GM19023 (cell line): ENCODE measurements around the gene CKAP4.

ENCODE experiments used
- ATAC-seq: cut with Tn5 transposase; IDR thresholded peaks from one replicate; pipeline ENCODE4 v1.9.1; 2021; ENCODE audit warnings: mild to moderate bottlenecking, moderate library complexity; ENCODE audit not compliant: unreplicated experiment

CKAP4 gene

DNA sequence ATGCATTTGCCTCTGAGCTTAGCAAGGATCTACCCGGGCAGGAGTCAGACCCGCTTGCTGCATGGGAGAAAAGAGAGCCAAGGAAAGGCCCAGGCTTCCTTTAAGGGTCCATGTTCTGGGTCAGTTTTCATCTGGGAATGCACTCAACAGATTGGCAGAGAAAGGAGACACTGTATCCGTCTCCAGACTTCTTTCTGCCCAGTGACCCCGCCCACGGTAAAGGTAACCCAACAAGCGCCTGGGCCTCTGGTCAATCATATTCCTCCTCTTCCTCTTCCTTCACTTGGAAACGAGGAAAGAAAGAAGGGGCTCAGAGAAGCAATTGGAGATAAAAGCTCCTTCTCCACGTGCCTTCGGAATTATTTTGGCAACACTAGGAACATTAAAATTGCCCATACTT, 27.6 kb upstream of the CKAP4 start:
- ATAC-seq, result no peak

DNA sequence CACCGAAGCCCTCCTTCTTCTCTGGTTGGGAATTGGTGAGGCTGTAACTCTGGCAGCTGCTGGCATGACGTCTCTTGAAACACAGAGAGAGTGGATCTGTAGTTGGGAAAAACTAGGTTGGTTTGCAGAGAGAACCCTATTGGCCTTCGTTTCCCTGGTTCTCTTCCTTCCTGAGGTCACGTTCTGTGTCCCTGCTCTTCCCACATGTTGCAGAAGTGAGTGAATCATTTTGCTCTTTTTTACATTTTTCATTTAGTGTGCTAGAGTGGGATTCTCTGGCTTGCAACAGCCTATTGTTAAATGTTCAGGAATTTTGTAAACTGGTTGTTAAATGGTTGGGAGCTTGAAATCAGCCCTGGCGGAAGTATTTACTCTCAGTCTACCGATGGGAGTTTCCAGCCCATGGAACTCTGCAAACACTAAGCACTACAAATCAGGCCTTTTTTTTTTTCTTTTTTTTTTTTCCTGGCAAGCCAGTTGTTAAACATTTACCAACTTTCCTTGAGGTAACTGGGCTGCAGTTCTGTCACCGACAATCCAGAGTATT, 26.8 kb upstream of the CKAP4 start:
- ATAC-seq, result no peak

DNA sequence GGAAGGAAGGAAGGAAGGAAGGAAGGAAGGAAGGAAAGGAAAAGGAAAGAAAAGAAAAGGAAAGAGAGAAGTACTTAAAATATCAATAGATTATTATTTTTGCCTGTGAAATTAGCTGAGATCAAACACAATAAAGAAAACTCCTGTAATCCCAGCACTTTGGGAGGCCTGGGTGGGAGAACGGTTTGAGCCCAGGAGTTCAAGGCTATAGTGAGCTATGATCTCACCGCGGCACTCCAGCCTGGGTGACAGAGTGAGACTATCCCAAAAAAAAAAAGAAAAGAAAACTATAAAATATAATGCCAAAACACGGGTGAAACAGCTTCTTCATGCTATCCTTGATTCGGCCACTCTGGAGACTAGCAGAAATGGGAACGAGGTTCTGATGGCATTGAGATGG, 26.2 kb upstream of the CKAP4 start:
- ATAC-seq, result no peak

DNA sequence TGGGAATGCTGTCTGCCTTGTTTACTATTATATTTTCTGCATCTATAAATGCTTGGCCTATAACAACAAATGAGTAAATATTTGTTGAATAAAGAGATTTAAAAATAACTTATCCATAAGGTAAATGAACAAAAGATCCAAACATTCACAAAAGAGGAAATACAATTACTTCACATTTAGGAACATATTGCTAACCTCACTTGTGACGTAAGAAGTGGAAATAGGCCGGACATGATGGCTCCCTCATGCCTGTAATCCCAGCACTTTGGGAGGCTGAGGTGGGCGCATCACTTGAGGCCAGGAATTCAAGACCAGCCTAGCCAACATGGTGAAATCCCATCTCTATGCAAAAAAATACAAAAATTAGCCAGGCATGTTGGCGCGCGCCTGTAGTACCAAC, 25.7 kb upstream of the CKAP4 start:
- ATAC-seq, result no peak

DNA sequence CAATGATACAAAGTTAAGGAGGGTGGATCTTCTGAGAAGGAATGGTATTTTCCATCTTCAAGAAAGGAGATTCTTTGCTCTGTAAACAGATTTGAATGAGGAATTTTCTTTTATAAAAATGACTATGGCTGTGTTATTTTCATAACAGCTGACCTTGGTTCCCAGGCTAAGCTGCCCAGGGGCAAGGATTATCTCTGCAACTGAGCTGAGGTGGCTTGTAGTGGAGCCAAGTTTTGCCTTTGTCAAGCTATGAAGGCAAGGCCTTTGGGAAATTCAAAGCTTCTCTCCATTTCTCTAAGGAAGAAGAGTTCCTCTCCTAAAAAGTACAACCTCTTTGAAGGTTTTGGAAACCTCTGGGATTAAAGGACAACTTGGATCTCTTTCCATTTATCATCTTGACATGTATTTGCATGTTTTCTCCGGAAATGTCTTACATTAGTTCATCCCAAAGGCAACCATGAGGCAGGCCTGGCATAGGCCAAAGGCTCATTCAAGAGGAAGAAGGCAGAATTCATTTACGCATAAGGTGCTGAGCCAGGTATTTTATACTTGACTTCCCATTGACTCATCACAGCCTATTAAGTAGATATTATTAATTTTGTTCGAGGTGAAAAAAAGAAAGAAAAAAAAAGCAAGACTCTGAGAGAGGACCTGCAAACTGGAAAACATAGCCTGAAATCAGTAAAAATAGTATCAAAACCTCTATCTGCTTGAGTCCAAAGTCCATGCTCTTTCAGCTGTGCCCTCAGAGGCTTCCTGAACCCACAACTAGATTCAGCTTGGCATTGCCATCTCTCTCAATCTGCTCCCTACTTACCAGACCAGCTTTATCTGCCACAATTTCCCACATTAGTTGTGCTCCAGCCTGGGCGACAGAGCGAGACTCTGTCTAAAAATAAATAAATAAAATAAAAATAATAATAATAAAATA, 24.0 kb upstream of the CKAP4 start:
- no peak for ATAC-seq

DNA sequence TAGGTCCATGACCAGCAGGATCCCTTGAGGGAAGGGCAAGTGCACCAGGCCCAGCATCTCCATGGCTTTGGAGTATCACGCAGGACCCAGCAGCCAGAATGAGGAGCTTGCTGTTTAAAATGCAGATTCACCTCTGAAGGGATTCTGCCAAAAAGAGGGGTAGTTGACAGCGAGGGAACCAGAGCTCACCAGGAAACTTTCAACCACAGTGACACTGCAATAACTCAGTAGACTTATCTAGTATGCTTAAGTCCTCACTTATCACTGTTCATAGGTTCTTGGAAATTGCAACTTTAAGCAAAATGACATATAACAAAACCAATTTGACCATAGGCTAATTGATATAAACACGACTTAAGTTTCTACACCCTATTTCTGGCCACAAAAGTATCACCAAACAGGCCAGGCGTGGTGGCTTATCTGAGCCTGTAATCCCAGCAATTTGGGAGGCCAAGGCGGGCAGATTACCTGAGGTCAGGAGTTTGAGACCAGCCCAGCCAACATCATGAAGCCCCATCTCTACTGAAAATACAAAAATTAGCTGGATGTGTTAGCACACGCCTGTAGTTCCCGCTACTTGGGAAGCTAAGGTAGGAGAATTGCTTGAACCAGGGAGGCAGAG, 21.4 kb upstream of the CKAP4 start:
- ATAC-seq, result no peak

DNA sequence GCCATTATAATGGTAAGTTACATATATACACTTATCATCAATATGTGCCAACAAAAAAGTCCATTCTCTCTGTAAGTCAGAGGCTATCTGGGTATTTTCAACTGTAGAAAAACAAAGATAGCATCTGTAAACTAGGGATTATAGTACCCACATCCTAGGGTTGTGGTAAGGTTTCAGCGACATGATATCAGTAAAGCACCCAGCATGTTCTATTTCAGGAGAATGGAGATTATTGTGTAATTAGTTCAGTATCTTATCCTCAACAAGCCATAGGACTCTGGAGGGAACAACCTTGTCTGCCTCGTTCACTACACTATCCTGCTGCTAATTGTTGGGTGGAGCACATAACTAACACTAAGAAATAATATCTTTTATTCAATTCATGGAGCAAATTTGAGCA, 19.7 kb upstream of the CKAP4 start:
- no peak for ATAC-seq

DNA sequence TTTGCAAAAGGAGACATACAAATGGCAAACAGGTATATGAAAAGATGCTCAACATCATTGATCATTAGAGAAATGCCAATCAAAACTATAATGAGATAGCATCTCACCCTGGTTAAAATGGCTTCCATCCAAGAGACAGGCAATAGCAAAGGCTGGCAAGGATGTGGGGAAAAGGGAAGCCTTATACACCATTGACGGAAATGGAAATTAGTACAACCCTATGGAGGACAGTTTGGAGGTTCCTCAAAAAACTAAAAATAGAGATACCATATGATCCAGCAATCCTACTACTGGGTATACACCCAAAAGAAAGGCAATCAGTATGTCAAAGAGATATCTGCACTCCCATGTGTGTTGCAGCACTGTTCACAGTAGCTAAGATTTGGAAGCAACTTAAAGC, 17.3 kb upstream of the CKAP4 start:
- no peak for ATAC-seq

DNA sequence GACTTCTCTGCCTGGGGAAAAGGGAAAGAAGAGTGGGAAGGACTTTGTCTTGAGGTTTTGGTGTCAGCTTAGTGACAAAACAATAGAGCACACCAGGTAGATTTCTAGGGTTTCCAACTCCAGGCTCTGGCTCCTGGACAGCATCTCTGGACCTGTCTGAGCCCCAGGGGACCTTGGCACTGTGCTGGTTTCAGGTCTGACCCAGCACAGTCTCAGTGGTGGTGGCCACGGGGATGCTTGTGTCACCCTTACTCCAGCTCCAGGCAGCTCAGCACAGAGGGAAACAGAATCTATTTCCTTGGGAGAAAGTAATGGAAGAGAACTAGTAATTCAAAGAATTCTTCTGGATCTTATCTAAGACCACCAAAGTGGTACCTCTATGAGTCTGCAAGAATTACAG, 11.1 kb upstream of the CKAP4 start:
- no peak for ATAC-seq

DNA sequence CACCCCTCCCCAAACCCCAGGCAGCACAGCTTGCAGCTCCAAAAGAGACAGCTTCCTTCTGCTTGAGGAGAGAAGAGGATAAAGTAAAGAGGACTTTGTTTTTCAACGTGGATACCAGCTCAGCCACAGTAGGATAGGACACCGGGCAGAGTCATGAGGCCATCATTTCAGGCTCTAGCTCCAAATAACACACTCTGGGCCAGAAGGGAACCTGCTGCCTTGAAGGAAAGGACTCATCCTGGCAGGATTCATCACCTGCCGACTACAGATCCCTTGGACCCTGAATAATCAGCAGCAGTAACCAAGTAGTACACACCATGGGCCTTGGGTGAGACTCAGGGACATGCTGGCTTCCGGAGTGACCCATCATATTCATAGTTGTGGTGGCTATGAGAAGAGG, 10.4 kb upstream of the CKAP4 start:
- ATAC-seq, result no peak

DNA sequence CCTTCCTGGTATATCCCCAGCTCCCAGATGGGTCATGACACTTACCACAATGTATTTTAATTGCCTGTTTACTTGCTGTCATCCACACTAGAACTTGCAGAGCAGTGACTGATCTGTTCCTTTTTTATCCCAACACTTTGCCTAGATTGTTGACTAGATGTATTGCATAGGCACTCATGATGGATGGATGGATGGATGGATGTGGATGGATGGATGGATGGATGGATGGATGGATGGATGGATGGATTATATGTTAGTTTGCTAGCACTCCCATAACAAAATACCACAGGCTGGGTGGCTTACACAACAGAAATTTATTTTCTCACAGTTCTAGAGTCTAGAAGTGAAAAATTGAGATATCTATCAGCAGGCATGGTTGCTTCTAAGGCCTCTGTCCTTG, 8.7 kb upstream of the CKAP4 start:
- ATAC-seq, result no peak

DNA sequence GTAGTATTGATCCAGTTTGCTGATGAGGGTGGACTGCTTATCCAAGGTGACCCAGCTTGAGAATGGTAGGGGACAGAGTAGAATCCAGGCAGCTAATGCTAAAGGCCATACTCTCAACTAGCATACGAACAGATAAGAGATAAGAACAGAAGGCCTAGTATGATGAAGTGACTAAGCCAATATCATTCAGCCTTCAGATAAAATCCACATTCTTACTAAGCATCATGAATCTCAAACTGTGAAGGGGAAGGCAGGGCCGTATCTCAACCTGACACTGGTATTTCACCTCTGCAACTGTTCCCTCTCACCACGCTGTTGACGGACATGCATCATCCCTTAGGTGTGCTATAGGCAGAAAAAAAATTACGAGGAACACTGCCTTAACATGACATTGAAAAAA, 8.1 kb upstream of the CKAP4 start:
- no peak for ATAC-seq

DNA sequence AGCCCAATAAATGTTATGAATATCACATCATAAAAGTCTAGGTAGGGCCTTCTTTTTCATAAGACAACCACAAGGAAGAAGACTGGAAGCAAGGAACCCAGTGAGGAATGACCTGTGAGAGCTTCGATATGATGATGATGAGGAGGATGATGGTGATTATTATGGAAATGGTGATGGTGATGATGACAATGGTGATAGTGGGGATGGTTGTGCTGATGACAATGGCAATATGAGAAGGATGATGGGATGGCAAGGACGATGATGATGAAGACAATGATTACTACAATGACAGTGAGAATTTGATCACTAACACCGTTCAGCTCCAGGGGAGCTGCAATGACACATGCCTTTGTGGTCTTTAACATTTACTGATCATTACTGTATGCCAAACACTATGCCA, 7.7 kb upstream of the CKAP4 start:
- ATAC-seq, result no peak

DNA sequence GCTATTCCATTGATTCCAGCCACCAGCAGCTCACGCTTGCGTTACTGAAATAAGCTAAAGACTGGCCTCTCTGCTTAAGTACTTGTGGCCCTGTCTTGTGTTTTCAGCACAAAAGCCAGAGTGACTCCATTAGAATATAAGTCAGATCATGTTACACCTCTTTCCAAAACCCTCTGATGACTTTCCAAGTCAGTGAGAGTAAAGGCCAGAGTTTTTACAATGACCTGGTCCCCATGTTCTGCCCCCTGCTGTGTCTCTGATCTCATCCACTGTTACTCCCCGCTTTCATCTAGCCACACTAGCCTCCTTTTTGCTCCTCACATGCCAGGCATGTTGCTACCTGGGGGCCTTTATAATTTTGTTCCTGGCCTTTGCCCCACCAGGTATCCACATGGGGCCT, 6.9 kb upstream of the CKAP4 start:
- ATAC-seq, result no peak

DNA sequence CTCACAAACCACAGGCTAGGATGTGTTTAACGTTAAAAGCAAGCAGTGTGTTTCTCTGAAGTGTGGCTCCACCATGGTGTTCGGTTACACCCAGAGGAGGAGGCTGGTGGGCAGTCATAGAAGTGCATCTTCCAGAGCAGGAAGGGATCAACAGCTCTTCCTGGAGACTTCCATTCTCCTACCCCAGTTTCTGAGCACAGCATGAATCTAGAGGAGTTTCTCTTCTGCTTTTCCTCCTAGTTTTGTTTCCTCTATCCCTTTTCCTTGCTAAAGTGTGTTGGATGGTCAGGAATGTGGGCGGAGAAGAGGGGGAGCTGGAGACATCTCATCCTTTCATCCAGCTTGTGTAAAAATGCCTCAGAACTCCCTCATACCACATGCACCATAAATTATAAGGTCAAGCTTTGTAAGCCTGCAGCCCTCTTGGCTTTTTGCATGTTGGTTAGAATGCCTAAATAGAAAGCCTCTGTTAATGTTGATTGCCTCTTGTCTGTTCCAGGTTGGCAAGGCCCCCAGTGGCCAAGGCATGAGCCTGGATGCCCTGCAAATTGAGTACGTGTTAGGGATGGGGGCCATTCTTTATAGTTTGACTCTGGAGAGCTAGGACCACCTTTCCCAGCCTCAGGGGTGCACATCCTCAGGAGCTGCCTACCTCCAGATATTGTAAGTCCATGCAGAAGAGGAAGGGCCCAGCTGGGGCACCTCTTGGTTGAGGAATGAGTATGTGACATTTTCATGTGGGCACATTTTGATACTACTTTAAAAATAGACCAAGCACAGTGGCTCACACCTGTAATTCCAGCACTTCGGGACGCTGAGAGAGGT, 4.0 kb upstream of the CKAP4 start:
- no peak for ATAC-seq

DNA sequence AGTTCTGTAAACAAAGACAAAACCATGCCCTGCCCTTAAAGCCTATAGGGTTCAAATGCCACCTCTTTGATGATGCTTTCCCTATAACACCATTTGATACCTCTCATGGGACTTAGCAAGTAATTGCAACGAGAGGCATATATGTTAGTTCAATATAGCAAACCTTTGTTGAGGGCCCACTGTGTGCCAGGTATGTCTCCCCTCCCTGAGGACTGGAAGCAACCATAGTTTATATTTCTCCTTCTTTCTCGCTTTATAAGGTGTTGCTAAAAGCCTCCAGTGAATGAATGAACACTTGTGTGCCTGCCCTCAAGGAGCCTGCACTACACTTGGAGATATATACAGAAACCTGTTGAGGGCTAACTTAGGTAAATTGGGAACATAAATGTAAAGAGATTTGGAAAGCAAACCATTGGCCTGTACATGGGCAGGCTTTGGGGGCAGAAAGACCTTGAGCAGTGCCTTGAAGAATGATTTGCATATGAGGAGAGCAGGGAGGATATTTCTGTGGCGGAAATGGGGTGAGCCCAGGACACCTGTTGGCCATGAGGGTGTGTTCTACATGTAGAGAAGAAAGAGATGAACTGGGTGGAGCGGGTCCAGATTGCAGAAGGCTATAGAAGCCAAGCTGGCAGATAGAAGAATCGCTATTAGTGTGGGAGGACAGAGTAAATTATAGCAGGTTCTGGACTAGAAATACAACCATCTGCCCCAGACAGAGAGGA, 1.8 kb upstream of the CKAP4 start:
- peak; percentile 57 for ATAC-seq

DNA sequence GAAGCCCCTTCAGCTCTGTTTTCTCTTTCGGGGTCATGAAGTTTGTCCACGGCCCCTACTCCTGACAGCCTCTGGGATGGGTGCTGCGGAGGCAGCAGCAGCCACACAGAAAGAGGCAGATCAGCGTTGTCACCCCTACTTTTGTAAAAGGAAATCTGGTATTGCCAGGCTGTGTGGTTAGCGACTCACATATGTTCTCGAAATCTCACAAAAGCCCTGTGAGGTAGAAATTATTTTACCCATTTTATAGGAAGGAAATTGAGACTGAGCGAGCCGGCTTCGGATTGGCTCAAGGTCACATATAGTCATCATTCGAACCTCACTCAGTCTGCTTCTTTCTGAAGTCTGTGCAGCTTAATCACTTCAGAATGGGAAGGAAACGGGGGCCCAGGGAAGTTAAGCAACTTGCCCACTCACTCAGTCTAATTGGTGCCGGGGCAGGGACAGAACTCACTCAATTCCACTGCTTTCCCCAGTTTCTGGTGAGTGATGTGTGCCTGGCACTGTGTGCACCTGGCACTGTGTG, 1.1 kb upstream of the CKAP4 start:
- no peak for ATAC-seq

DNA sequence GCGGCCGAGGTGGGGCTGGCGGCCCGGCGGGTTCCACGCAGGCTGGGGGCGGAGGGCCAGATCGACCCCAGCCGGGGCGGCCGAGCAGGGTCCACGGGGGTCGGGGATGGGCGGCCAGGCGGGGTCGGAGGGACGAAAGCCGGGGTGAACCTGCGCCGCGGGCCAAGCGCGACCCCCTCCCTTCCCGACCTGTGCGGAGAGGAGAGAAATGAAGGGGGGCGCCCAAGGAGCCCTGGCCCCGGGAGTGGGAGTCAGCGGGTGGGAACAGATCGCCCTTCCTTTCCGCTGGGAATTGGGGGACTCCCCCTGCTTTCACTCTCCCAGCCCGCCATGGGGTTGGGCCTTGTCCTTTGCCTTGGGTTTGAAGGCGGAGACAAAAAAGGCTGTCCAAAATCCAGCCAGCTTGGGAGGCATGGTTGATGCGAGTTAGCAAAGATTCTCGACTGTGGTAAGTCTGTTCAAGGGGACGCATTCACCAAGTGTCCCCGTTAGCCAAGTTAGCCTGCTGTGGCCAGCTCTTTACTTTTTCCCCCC, 559 bp upstream of the CKAP4 start:
- ATAC-seq, result peak; percentile 16

DNA sequence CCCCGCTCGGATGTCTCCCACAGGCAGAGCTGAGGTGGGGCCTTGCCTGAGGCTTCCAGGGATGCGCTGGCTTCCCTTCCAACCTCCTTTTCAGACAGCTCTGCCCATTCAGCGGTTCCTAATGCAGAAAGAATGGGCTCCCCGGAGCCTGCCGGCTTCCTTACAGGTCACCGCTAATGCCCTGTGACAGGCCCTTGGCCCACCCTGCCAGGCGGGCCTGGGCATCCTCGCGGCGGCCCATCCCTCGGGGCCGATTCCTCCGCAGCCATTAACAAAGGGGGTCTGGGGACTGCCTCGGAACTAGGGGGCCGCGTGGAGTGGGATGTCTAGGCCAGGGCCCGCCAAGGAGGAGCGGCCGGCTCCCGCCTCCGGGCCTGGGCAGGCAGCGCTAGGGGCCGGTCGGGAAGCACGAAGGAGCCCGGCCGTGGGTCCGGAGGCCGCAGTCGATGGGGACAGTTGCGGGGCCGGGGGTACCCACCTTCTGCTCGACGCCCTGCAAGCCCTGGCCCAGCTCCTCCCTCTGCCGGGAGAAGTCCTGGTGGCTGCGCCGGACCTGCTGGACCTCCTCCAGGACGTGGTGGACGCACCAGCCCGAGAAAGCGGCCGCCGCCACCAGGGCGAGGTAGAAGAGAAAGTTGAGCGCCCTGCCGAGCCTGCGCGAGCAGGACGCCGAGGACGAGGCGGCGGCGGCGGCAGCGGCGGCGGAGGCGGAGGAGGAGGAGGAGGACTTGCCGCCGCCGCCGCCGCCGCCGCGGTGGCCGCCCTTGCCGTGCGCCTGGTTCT, 738 bp downstream of the CKAP4 start:
- ATAC-seq, result peak; percentile 22
